Progenitor cell of endocrine pancreas (in vitro differentiated cells): ENCODE results near the gene MRTFA. TPM values are rescaled to one million over a fixed set of nuclear protein-coding genes. Genes with fewer than 3 reads are reported as not detected.

ENCODE experiments used
- DNase-seq: peaks from one replicate; pipeline ENCODE4 v3.0.0; 2021; ENCODE audit warnings: low spot score; ENCODE audit not compliant: unreplicated experiment
- H3K27ac Mint-ChIP-seq: 2 replicates; pipeline ENCODE4 v1.8.0; 2021; ENCODE audit warnings: mild to moderate bottlenecking, moderate library complexity, mixed read lengths
- H3K27me3 Mint-ChIP-seq: 2 replicates; pipeline ENCODE4 v1.8.0; 2021; ENCODE audit warnings: mixed read lengths
- H3K36me3 Mint-ChIP-seq: 2 replicates; pipeline ENCODE4 v1.8.0; 2022; ENCODE audit warnings: mixed read lengths; ENCODE audit not compliant: insufficient read depth
- H3K4me1 Mint-ChIP-seq: 2 replicates; pipeline ENCODE4 v1.8.0; 2021; ENCODE audit warnings: low read depth, mixed read lengths
- H3K4me3 Mint-ChIP-seq: 2 replicates; pipeline ENCODE4 v1.8.0; 2021; ENCODE audit warnings: low read depth, mild to moderate bottlenecking, moderate library complexity, mixed read lengths
- H3K9me3 Mint-ChIP-seq: 2 replicates; pipeline ENCODE4 v1.8.0; 2021; ENCODE audit warnings: low read depth, mixed read lengths
- CTCF ChIP-seq: fragments of 200-600 bp; sonication (generic); IDR thresholded peaks from one replicate; pipeline ENCODE4 v1.5.0; 2021; ENCODE audit warnings: antibody characterized with exemption, mild to moderate bottlenecking; ENCODE audit not compliant: unreplicated experiment
- total RNA-seq: library from RNA; stranded (reverse); gene quantifications from 2 replicates; pipeline ENCODE4 v1.2.1, GENCODE V29; 2021

Gene MRTFA
- total RNA-seq, 1 donor from 2014 or later: 61.9 TPM

DNA sequence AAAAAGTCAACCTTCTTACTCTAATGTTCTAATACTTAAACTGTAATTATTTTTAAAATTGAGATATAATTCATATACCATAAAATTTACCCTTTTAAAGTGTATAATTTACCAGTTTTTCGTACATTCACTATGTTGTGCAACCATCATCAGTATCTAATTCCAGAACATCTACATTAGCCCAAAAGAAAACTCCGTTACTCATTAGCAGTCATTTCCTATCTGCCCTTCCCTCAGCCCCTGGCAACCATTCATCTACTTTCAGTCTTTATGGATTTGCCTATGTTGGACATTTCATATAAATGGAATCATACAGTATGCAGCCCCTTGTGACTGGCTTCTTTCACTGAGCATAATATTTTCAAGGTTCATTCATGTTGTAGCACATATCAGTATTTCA is 243.9 kb downstream of the MRTFA start:
- no peak for DNase-seq
- Mint-ChIP-seq H3K9me3 (no peaks in the 10 kb centered on the region), H3K27ac (no peak overlapping the region), H3K36me3 (peaks cover 5% of the 10 kb centered on the region), H3K4me3 (no peak overlapping the region), H3K27me3 (no peaks in the 10 kb centered on the region), H3K4me1 (peaks cover 36% of the 10 kb centered on the region)
- no peak for TF ChIP-seq CTCF

- no peak for TF ChIP-seq CTCF
- DNase-seq: no peak
- Mint-ChIP-seq H3K4me1 (peaks cover 34% of the 10 kb centered on the region), H3K27ac (no peak overlapping the region), H3K4me3 (no peak overlapping the region), H3K27me3 (no peaks in the 10 kb centered on the region), H3K9me3 (no peaks in the 10 kb centered on the region), H3K36me3 (peaks cover 5% of the 10 kb centered on the region)
These were observed 245.1 kb downstream of the MRTFA start for GRCh38 chr22:40391417-40391816.

- Mint-ChIP-seq H3K27me3 (no peaks in the 10 kb centered on the region), H3K9me3 (no peaks in the 10 kb centered on the region), H3K36me3 (peaks cover 2% of the 10 kb centered on the region), H3K4me1 (peaks cover 40% of the 10 kb centered on the region), H3K4me3 (peak overlapping the region; percentile 44), H3K27ac (peak overlapping the region; percentile 85)
- no peak for DNase-seq
- no peak for TF ChIP-seq CTCF
These were observed 248.3 kb downstream of the MRTFA start for GRCh38 chr22:40388231-40388630.

DNA sequence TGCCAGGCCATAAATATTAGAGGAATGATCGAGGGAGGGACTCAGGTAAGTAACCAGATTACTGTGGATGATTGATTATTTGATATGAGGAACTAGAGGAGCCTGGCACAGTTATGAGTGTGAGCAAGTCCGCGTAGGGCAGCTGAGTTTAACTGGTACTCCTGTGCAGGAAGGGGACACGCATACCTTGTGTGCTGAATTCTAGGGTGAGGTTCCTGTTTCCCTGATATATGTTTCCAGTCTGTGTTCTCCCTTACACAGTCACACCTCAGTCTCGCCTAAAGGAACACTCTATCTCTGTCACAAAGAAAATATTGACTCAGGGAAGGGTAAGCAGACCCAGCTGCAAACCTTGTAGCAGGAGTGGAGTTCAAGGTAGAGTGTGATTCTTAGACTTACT is 248.8 kb downstream of the MRTFA start:
- H3K36me3 Mint-ChIP-seq: peaks cover 2% of the 10 kb centered on the region
- H3K27ac Mint-ChIP-seq: peak overlapping the region; percentile 85
- no peaks in the 10 kb centered on the region for H3K27me3 Mint-ChIP-seq
- no peak for DNase-seq
- TF ChIP-seq CTCF: no peak
- peak overlapping the region; percentile 44 for H3K4me3 Mint-ChIP-seq
- H3K4me1 Mint-ChIP-seq: peaks cover 39% of the 10 kb centered on the region
- no peaks in the 10 kb centered on the region for H3K9me3 Mint-ChIP-seq

GRCh38 chr22:40385036-40385782 is 251.3 kb downstream of the MRTFA start:
- H3K4me3 Mint-ChIP-seq: no peak overlapping the region
- H3K27ac Mint-ChIP-seq: peak overlapping the region; percentile 46
- H3K4me1 Mint-ChIP-seq: peaks cover 33% of the 10 kb centered on the region
- no peaks in the 10 kb centered on the region for H3K27me3 Mint-ChIP-seq
- H3K9me3 Mint-ChIP-seq: no peaks in the 10 kb centered on the region
- H3K36me3 Mint-ChIP-seq: peaks cover 2% of the 10 kb centered on the region
- TF ChIP-seq CTCF: no peak
- no peak for DNase-seq
